ENCODE results near the gene ERVH48-1.
"Not testable (repeated sequence)": the region's sequence is repeated elsewhere in the genome, so short reads cannot be mapped to it uniquely, and the experiment has no call there.

DNA sequence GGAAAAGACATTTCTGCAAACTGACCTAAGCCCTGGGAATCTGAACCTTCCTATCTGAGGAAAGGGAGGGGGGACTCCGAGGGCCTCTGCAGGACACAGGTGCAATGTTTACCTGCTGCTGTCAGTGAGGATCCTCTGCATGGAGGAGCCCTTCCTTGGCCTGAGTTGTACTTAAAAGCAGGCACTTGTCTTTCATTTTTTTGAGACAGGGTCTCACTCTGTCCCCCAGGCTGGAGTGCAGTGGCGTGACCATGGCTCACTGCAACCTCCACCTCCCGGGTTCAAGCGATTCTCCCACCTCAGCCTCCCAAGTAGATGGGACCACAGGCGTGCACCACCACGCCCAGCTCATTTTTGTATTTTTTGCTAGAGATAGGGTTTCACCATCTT, 13.2 kb upstream of the ERVH48-1 start:
- not testable (repeated sequence) for TF ChIP-seq CTCF (IDR thresholded peaks at IDR 0.05; ENCODE audit: low read depth, low read length, missing input control); GABPA (IDR thresholded peaks at IDR 0.05 in 1 of 2, conservative IDR thresholded peaks at IDR 0.05 in 1 of 2); JUND (IDR thresholded peaks at IDR 0.05); MAX (IDR thresholded peaks at IDR 0.05); FOXA1 (IDR thresholded peaks at IDR 0.05); RAD21 (IDR thresholded peaks at IDR 0.05); ATF3 (IDR thresholded peaks at IDR 0.05); RXRA (IDR thresholded peaks at IDR 0.05)
- TF ChIP-seq, protein P1, sequence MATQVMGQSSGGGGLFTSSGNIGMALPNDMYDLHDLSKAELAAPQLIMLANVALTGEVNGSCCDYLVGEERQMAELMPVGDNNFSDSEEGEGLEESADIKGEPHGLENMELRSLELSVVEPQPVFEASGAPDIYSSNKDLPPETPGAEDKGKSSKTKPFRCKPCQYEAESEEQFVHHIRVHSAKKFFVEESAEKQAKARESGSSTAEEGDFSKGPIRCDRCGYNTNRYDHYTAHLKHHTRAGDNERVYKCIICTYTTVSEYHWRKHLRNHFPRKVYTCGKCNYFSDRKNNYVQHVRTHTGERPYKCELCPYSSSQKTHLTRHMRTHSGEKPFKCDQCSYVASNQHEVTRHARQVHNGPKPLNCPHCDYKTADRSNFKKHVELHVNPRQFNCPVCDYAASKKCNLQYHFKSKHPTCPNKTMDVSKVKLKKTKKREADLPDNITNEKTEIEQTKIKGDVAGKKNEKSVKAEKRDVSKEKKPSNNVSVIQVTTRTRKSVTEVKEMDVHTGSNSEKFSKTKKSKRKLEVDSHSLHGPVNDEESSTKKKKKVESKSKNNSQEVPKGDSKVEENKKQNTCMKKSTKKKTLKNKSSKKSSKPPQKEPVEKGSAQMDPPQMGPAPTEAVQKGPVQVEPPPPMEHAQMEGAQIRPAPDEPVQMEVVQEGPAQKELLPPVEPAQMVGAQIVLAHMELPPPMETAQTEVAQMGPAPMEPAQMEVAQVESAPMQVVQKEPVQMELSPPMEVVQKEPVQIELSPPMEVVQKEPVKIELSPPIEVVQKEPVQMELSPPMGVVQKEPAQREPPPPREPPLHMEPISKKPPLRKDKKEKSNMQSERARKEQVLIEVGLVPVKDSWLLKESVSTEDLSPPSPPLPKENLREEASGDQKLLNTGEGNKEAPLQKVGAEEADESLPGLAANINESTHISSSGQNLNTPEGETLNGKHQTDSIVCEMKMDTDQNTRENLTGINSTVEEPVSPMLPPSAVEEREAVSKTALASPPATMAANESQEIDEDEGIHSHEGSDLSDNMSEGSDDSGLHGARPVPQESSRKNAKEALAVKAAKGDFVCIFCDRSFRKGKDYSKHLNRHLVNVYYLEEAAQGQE (IDR thresholded peaks at IDR 0.05): not testable (repeated sequence)

All from liver (tissue), 3 donors.